AG04449 (cell line): Measurements from ENCODE around the gene CREB5.

Experiments used
- CTCF ChIA-PET: fragments of 350-600 bp; formaldehyde crosslinking; extraction: SDS; loops from one replicate; lab custom pipeline; 2021; ENCODE audit warnings: antibody characterized with exemption; lab: Yijun Ruan, JAX
- POLR2A ChIA-PET: fragments of 400-600, 350-600 bp; formaldehyde crosslinking; extraction: SDS; loops from one replicate; lab custom pipeline; 2020; ENCODE audit warnings: antibody characterized with exemption, inconsistent platforms; lab: Yijun Ruan, JAX
- DNase-seq: peaks from one replicate; pipeline ENCODE4 v3.0.0-alpha.2; 2010; ENCODE audit warnings: low read depth, low spot score
- H3K4me3 ChIP-seq: 2 replicates; pipeline ENCODE4 v1.5.1; 2011; ENCODE audit warnings: low read depth, mild to moderate bottlenecking, control low read depth, low read length
- TF ChIP-seq, protein P1 (sequence below): IDR thresholded peaks from one replicate; pipeline ENCODE4 v1.5.1; 2011; ENCODE audit warnings: mild to moderate bottlenecking, moderate library complexity, low read length, control low read depth, inconsistent platforms; ENCODE audit not compliant: insufficient read depth; ENCODE audit errors: missing control alignments

Gene CREB5

DNA sequence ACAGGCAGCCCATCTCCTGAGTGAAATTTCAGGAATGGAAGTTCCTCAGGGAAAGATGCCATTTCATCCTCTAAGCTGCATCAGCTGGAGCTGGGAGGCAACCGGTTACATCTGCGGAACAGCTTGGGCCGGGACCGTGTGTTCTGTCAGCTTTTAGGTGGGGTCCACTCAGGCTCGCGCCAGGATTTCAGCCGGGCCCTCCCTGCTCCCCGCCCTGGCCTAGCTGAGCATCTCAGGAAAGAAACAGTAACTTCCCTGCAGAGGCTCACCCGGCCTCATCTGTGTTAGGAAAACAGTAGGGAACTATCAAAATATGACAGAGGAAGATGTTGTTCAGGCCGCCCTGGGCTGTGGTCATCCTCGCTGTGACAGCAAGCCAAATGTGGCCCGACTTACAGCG, 435.4 kb downstream of the CREB5 start:
- no peak overlapping the region for H3K4me3 ChIP-seq
- POLR2A ChIA-PET, result no interaction called here
- DNase-seq, result no peak
- CTCF ChIA-PET, result interaction anchor here (0.7 kb wide), 1 partner anchor 549 kb away, joined by 3 read pairs; no protein-coding TSS in a partner anchor
- TF ChIP-seq, protein P1, sequence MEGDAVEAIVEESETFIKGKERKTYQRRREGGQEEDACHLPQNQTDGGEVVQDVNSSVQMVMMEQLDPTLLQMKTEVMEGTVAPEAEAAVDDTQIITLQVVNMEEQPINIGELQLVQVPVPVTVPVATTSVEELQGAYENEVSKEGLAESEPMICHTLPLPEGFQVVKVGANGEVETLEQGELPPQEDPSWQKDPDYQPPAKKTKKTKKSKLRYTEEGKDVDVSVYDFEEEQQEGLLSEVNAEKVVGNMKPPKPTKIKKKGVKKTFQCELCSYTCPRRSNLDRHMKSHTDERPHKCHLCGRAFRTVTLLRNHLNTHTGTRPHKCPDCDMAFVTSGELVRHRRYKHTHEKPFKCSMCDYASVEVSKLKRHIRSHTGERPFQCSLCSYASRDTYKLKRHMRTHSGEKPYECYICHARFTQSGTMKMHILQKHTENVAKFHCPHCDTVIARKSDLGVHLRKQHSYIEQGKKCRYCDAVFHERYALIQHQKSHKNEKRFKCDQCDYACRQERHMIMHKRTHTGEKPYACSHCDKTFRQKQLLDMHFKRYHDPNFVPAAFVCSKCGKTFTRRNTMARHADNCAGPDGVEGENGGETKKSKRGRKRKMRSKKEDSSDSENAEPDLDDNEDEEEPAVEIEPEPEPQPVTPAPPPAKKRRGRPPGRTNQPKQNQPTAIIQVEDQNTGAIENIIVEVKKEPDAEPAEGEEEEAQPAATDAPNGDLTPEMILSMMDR, result no peak

DNA sequence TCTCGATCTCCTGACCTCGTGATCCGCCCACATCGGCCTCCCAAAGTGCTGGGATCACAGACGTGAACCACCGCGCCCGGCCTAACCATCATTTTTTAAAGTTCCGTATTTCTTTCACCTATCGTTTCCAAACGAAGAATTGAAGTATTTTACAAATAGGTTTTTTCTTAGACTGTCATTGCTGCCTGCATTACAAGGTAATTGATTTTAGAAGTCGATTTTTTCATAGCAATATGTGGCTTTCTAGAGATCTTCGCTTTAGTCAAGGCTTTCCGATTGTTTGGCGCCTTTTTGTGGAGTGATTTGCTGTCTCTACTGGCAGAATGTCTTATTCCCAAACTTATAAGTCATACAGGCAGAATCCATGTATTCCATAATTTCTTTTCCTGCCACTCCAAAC, 436.6 kb downstream of the CREB5 start:
- no peak for DNase-seq
- no peak overlapping the region for H3K4me3 ChIP-seq
- CTCF ChIA-PET, result no interaction called here
- POLR2A ChIA-PET, result no interaction called here
- TF ChIP-seq, protein P1, result no peak

DNA sequence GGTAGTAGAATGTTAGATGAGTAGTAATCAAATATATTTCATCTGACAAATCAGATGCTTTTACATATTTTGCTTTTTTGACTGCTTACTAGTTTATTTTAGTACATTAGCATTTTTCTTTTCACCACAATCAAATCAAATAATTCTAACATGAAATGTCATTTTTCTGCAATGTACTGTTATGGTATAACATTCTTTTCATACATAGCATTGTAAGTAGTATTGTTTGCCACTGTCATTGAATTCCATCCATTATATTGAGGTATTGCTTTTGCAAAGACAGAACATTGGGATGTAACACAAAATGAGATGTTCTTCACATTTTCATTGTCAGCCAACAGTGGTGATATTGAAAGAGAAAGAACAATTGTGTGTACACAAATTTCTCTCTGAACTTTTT, 438.4 kb downstream of the CREB5 start:
- H3K4me3 ChIP-seq, result no peak overlapping the region
- TF ChIP-seq, protein P1, result no peak
- POLR2A ChIA-PET, result no interaction called here
- CTCF ChIA-PET, result no interaction called here
- no peak for DNase-seq

DNA sequence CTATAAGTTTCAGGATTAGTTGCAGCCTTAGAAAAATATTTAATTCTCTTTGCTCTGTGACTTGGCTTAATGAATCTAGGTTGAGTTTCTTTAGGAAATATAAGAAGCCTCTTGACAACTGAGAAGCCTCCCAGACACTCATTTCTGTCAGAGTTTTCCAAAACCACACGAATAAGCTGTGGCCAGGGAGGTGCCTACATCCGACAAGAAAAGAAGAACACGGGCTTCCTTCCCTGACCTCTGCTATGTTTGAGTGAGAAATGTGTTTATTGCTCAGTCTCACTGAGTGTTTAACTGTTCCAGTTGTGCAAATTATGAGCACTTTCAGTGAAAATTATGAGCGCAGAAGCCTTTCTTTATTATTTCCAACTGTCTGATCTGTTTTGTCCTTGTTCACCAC, 440.8 kb downstream of the CREB5 start:
- POLR2A ChIA-PET, result no interaction called here
- no peak for DNase-seq
- no peak overlapping the region for H3K4me3 ChIP-seq
- CTCF ChIA-PET, result interaction anchor here (1.0 to 3.5 kb wide), 3 partner anchors 9 to 375 kb away, joined by 4 to 28 read pairs (median 5); no protein-coding TSS in a partner anchor
- TF ChIP-seq, protein P1, result no peak

DNA sequence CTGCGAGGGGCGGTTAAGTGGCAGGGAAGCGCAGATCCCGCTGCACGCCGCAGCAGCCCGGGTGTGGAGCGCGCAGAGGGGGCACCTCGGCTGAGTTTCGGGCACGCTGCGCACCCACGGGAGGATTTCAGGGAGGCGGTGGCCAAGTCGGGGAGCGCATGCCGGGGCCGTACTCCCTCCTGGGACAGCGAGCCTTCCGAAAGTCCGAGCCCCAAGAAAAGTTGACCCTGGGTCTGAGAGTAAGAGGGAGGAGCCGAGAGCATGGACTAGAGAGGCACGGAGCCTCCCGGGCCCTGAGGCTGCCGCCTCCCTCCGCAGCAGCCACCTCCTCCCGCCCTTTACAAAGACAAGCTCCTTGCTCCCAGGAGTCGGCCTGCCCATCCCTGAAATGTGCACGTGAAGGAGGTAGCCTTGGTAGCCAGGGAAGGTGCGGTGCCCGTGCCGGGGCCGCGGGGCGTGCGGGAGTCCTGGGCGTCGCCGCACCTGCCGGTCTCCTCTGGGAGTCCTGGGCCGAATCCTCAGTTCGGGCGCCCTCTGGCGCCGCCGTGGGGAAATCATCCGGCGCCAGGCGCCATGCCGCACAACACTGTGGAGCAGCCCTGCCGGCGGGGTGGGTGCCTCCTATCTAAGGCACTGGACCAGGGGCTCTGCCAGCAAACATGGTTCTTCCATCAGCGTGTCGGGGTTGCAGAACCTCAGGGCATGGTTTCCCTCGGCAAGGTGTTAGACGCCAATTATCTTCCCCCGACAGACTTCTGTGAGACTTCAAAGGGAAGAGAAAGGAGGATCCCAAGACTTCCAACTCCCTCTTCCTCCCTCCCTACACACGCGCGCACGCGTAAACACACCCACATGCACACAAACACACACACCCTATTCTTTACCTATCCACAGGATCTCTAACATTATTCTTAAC, 441.8 kb downstream of the CREB5 start:
- H3K4me3 ChIP-seq, result peak overlapping the region; percentile 60
- CTCF ChIA-PET, result interaction anchor here (0.6 to 3.5 kb wide), 25 partner anchors 10 to 1658 kb away, joined by 3 to 28 read pairs (median 3); no protein-coding TSS in a partner anchor
- POLR2A ChIA-PET, result no interaction called here
- DNase-seq, result no peak
- TF ChIP-seq, protein P1, result peak; percentile 88

DNA sequence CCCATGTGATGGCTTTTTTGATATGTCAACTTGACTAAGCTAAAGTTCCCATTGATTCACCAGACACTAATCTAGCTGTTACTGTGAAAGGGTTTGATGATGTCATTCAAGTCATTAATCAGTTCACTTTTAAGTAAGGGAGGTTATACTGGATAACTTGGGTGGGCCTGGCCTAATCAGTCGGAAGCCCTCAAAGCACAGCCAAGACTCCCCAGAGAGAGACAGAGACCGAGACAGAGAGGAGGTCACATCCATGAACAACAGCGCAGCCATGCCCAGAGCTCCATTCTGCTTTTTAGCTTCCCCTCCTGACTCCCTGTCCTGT, 442.4 kb downstream of the CREB5 start:
- DNase-seq, result no peak
- CTCF ChIA-PET, result interaction anchor here (0.7 to 3.5 kb wide), 22 partner anchors 10 to 1659 kb away, joined by 3 to 28 read pairs (median 4); no protein-coding TSS in a partner anchor
- POLR2A ChIA-PET, result no interaction called here
- TF ChIP-seq, protein P1, result no peak
- no peak overlapping the region for H3K4me3 ChIP-seq
